ENCODE data around the gene SSTR3. TPM values are rescaled to one million over a fixed set of nuclear protein-coding genes. Genes with fewer than 3 reads are reported as not detected.

Gene SSTR3
- total and polyA plus RNA-seq, 10 of the 15 experiments (the other 5 are each of a cell fraction or from before 2014, with no cell fraction given) = 0.03 to 4.5 (median 2.4) TPM

DNA sequence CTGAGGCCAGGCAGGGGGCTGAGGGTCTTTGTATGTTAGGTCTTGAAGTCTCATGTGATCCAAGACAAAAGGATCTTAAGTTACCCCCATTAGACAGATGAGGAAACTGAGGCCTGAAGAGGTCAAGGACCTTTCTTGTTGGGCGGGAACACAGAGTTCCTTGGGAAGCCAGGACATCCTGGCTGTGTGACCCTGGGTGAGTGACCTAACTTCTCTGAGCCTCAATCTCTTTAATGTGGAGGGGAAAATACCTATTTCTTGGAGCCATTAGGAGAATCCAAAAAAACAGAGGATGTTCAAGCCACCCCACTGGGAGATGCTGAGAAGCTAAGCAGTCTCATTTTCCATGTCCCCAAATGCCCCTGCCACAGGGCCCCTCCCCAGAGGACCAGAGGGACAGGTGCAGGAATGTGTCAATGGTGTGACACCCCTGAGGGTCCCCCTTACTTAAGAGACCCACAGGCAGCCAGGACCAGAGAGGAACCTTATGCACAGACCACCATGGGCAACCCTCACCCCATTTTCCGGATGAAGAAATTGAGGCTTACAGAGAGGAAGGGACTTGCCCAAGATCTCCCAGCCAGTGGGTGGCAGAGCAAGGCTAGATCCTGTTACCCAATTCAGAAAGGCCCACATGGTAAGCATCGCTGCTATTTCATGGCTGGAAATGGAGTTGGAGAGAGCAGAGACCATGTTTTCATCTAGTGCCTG lies 23.8 kb upstream of the SSTR3 start (continued):
- no peak for TF ChIP-seq GABPA (IDR thresholded peaks at IDR 0.05; ENCODE audit: low read depth)
- TF ChIP-seq, protein P1, sequence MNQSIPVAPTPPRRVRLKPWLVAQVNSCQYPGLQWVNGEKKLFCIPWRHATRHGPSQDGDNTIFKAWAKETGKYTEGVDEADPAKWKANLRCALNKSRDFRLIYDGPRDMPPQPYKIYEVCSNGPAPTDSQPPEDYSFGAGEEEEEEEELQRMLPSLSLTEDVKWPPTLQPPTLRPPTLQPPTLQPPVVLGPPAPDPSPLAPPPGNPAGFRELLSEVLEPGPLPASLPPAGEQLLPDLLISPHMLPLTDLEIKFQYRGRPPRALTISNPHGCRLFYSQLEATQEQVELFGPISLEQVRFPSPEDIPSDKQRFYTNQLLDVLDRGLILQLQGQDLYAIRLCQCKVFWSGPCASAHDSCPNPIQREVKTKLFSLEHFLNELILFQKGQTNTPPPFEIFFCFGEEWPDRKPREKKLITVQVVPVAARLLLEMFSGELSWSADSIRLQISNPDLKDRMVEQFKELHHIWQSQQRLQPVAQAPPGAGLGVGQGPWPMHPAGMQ (IDR thresholded peaks at IDR 0.05; ENCODE audit: borderline replicate concordance) = no peak
- TF ChIP-seq CHD2 (IDR thresholded peaks at IDR 0.05; ENCODE audit: borderline replicate concordance, low read depth, low read length) = no peak
- TF ChIP-seq ESRRA (IDR thresholded peaks at IDR 0.05; ENCODE audit: low read length) = no peak
- TF ChIP-seq RCOR1 (conservative IDR thresholded peaks at IDR 0.05; ENCODE audit: low read depth, low read length) = no peak
- no peak for TF ChIP-seq YBX1 (IDR thresholded peaks at IDR 0.05)
- TF ChIP-seq PAX8 (IDR thresholded peaks at IDR 0.05) = no peak
- TF ChIP-seq, protein P2, sequence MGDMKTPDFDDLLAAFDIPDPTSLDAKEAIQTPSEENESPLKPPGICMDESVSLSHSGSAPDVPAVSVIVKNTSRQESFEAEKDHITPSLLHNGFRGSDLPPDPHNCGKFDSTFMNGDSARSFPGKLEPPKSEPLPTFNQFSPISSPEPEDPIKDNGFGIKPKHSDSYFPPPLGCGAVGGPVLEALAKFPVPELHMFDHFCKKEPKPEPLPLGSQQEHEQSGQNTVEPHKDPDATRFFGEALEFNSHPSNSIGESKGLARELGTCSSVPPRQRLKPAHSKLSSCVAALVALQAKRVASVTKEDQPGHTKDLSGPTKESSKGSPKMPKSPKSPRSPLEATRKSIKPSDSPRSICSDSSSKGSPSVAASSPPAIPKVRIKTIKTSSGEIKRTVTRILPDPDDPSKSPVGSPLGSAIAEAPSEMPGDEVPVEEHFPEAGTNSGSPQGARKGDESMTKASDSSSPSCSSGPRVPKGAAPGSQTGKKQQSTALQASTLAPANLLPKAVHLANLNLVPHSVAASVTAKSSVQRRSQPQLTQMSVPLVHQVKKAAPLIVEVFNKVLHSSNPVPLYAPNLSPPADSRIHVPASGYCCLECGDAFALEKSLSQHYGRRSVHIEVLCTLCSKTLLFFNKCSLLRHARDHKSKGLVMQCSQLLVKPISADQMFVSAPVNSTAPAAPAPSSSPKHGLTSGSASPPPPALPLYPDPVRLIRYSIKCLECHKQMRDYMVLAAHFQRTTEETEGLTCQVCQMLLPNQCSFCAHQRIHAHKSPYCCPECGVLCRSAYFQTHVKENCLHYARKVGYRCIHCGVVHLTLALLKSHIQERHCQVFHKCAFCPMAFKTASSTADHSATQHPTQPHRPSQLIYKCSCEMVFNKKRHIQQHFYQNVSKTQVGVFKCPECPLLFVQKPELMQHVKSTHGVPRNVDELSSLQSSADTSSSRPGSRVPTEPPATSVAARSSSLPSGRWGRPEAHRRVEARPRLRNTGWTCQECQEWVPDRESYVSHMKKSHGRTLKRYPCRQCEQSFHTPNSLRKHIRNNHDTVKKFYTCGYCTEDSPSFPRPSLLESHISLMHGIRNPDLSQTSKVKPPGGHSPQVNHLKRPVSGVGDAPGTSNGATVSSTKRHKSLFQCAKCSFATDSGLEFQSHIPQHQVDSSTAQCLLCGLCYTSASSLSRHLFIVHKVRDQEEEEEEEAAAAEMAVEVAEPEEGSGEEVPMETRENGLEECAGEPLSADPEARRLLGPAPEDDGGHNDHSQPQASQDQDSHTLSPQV (IDR thresholded peaks at IDR 0.05) = no peak
- no peak for TF ChIP-seq CREM (IDR thresholded peaks at IDR 0.05; ENCODE audit: low read depth)

Data from GM12878 (cell line).